Prostate gland (tissue), 2 donors: ENCODE measurements around the gene CPLX1. TPM values are rescaled to one million over a fixed set of nuclear protein-coding genes. Genes with fewer than 3 reads are reported as not detected.

Source experiments
- DNase-seq: peaks from one replicate; pipeline ENCODE4 v3.0.0-alpha.2; 2019; ENCODE audit warnings: low spot score
- H3K27ac ChIP-seq, 2 donors: fragments of 200-600 bp; sonication (generic); 2 replicates each; pipeline ENCODE4 v1.5.1; 2017 to 2019
- H3K27me3 ChIP-seq: fragments of 200-600 bp; sonication (generic); replicated peaks from 2 replicates; pipeline ENCODE4 v1.5.1; 2019; ENCODE audit not compliant: insufficient read depth
- H3K36me3 ChIP-seq, 2 donors: fragments of 200-600 bp; sonication (generic); 1 replicate in 1 of 2; 2 replicates in 1 of 2; pipeline versions ENCODE4 v1.5.1 to v1.8.1; 2017 to 2019
- H3K4me1 ChIP-seq: fragments of 200-600 bp; sonication (generic); replicated peaks from 2 replicates; pipeline ENCODE4 v1.5.1; 2019
- H3K4me3 ChIP-seq, 2 donors: fragments of 200-600 bp; sonication (generic); 2 replicates each; pipeline ENCODE4 v1.5.1; 2017 to 2019
- H3K9me3 ChIP-seq: fragments of 200-600 bp; sonication (generic); 2 replicates; pipeline ENCODE4 v1.5.1; 2017
- POLR2A ChIP-seq: fragments of 450-650 bp; IDR thresholded peaks from one replicate; pipeline ENCODE4 v1.6.1; 2016; ENCODE audit warnings: antibody characterized with exemption, mild to moderate bottlenecking
- POLR2AphosphoS5 ChIP-seq: sonication (generic); formaldehyde crosslinking; IDR thresholded peaks from one replicate; pipeline ENCODE4 v1.6.1; 2017; ENCODE audit warnings: antibody characterized with exemption
- WGBS: methylation state at CpG from one replicate; pipeline ENCODE4 v1.1.5; 2018; 5-methylcytosine and 5-hydroxymethylcytosine counted together
- intact Hi-C: fragments of 100-400 bp; cut with DNase I; formaldehyde crosslinking; loops from one replicate; pipeline ENCODE4 v1.14.2; 2022
- total RNA-seq, 2 donors: library from RNA; depleted of rRNA; stranded (reverse); fragments of >200 nt; gene quantifications; one replicate each; pipeline ENCODE4 v1.1.0, GENCODE V29; 2016
- TF ChIP-seq, protein P1 (sequence below), 4 experiments: fragments of 200-600 bp in 2 of 4; fragments of 450-650 bp in 2 of 4; sonication (generic) in 2 of 4; IDR thresholded peaks; 1 replicate in 3 of 4; 2 replicates in 1 of 4; pipeline ENCODE4 v1.5.1; 2016 to 2019; ENCODE audit warnings: antibody characterized with exemption in 4 of 4, mild to moderate bottlenecking in 2 of 4, moderate library complexity in 2 of 4

The CPLX1 gene
- total RNA-seq, 2 donors from 2014 or later: 2.5 to 4.4 TPM

- 77% methylated on average over 23 of the region's 23 CpGs for WGBS
- no peaks in the 10 kb centered on the region for H3K27me3 ChIP-seq
- TF ChIP-seq, protein P1, sequence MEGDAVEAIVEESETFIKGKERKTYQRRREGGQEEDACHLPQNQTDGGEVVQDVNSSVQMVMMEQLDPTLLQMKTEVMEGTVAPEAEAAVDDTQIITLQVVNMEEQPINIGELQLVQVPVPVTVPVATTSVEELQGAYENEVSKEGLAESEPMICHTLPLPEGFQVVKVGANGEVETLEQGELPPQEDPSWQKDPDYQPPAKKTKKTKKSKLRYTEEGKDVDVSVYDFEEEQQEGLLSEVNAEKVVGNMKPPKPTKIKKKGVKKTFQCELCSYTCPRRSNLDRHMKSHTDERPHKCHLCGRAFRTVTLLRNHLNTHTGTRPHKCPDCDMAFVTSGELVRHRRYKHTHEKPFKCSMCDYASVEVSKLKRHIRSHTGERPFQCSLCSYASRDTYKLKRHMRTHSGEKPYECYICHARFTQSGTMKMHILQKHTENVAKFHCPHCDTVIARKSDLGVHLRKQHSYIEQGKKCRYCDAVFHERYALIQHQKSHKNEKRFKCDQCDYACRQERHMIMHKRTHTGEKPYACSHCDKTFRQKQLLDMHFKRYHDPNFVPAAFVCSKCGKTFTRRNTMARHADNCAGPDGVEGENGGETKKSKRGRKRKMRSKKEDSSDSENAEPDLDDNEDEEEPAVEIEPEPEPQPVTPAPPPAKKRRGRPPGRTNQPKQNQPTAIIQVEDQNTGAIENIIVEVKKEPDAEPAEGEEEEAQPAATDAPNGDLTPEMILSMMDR (IDR thresholded peaks at IDR 0.05): no peak
- TF ChIP-seq POLR2A (no peak), POLR2AphosphoS5 (no peak)
- intact Hi-C loops: no loop called here
- DNase-seq: no peak
- H3K4me3 ChIP-seq: no peak overlapping the region
- H3K9me3 ChIP-seq: no peaks in the 10 kb centered on the region
- no peak overlapping the region for H3K27ac ChIP-seq
- peaks cover 4% of the 10 kb centered on the region for H3K4me1 ChIP-seq
- H3K36me3 ChIP-seq: no peaks in the 10 kb centered on the region
Measured at GRCh38 chr4:830601-831482, 4.9 kb upstream of the CPLX1 start.

GRCh38 chr4:829761-830600 is 4.1 kb upstream of the CPLX1 start:
- H3K27me3 ChIP-seq: peaks cover 4% of the 10 kb centered on the region
- 64% methylated on average over 26 of the region's 26 CpGs for WGBS
- H3K9me3 ChIP-seq: no peaks in the 10 kb centered on the region
- H3K4me1 ChIP-seq: peaks cover 7% of the 10 kb centered on the region
- no peak overlapping the region for H3K27ac ChIP-seq
- TF ChIP-seq POLR2A (no peak), POLR2AphosphoS5 (no peak)
- TF ChIP-seq, protein P1 (IDR thresholded peaks at IDR 0.05): no peak
- H3K4me3 ChIP-seq: no peak overlapping the region
- intact Hi-C loops: no loop called here
- no peak for DNase-seq
- H3K36me3 ChIP-seq: no peaks in the 10 kb centered on the region

GRCh38 chr4:829291-829690 is 3.4 kb upstream of the CPLX1 start:
- no peak overlapping the region for H3K27ac ChIP-seq
- H3K27me3 ChIP-seq: peaks cover 10% of the 10 kb centered on the region
- no peaks in the 10 kb centered on the region for H3K36me3 ChIP-seq
- peaks cover 7% of the 10 kb centered on the region for H3K4me1 ChIP-seq
- intact Hi-C loops: no loop called here
- WGBS: 86% methylated on average over 6 of the region's 6 CpGs
- no peak for DNase-seq
- no peak overlapping the region for H3K4me3 ChIP-seq
- TF ChIP-seq, protein P1 (IDR thresholded peaks at IDR 0.05): no peak
- TF ChIP-seq POLR2A: no peak
- TF ChIP-seq POLR2AphosphoS5: no peak
- no peaks in the 10 kb centered on the region for H3K9me3 ChIP-seq

DNA sequence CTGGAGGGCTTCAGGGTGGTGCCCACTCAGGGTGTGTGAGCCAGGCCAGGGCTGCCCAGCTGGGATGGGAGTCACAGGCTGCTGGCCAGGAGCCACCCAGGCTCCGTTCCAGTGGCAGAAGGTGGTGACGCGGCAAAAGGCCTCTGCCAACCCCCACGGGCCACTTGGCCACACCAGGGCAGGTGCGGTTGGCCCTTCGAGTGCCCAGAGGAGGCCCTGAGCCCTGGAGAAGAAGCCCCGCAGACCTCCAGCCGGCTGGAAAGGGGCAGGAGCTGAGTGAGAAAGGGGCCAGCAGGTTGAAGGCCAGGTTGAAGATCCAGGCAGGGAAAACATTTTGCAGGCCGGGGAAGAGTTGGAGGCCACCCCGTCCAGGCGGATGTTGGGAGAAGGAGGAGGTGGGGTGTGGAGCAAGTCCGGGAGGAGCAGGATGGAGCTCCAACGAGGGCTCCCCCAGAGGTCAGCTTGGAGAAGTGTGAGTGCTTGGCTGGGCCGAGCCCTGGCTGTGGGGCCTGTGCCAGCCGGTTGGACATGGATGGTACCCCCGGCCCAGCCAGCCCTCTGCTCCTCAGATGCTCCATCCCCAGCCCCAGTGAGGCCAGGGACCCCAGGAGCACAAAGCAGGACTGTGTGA is 2.8 kb upstream of the CPLX1 start:
- Histone ChIP-seq H3K27ac (no peak overlapping the region), H3K9me3 (no peaks in the 10 kb centered on the region), H3K27me3 (peaks cover 15% of the 10 kb centered on the region), H3K4me1 (peaks cover 7% of the 10 kb centered on the region), H3K4me3 (no peak overlapping the region), H3K36me3 (no peaks in the 10 kb centered on the region)
- TF ChIP-seq POLR2A (no peak), POLR2AphosphoS5 (no peak)
- TF ChIP-seq, protein P1 (IDR thresholded peaks at IDR 0.05): no peak
- no peak for DNase-seq
- 38% methylated on average over 16 of the region's 16 CpGs for WGBS
- intact Hi-C loops: no loop called here
